ENCODE data around the gene BRD4.

The BRD4 gene

DNA sequence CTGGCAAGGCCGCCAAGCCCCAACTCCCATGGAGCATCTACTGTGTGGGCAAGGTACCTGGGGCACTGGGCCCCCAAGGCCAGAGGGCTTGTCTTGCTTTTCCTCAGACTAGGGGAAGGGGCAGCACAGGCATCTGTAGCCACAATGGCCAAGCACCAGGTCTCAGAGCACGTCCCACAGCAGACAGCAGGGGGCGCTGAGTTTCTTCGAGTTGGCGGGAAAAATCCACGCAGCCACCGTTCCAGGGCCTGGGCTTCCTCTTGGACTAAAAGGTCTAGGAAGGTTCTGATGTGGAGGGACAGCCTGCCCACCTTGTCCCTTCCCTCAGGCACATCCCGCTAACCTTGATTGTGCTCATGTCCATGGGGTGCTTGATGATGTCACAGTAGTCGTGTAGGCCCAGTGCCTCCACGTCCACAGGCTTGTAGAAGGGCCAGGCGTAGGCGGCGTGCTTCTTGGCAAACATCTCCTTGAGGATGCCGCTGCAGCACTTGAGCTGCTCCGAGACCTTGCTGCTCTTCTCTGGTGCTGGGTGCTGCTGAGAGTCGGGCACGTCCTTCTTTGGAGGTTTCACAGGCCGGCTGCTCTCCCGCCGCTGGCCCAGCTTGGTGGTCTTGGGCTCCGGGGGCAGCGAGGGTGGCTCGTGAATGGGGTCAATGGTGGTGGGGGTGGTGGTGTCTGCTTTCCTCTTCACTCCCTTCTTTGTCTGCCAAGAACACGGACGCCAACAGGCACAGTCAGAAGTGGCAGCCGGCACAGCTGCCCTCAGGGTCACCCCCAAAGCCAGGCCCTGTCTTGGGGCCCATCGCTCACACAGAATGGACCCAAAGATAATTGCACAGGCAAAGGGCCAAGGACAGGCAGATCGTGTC lies 68.0 kb downstream of the BRD4 start:
- DNase-seq, result peak; percentile 86

GRCh38 chr19:15263361-15263985 lies 68.9 kb downstream of the BRD4 start:
- DNase-seq, result no peak

DNA sequence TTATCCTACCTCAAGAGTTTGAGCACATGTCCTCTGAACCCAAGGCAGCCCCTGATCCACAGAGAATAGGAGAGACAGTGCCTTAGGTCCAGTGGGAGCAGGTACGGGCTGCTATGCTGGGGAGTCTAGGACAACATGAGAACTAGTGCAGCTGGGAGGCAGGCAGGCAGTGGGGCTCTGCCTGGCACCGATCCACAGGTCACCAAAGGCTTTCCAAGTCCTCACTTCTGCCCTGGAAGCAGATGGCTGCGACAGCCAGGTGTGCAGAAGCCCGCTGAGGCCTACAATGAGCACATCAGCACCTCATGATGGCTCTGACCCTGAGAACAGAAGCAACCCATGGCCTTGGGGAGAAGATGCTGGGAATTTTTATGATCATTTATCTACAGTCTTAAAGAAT lies 70.3 kb downstream of the BRD4 start:
- DNase-seq, result no peak

DNA sequence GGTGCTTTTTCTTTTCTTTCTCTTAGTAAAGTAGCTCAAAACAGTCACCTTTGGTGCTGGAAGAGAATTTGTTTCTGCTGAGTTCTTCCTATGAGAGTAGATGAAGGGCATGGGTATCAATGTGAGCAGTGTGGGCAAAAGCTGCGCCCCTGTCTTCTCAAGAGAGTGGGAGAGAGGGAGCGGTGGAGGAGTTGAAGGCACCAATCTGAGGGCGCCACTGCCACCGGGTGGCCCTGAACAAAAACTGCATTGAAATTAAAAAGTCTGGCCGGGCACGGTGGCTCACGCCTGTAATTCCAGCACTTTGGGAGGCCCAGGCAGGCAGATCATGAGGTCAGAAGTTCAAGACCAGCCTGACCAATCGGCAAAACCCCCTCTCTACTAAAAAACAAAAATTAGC lies 71.4 kb downstream of the BRD4 start:
- DNase-seq, result peak; percentile 49

- DNase-seq, result no peak
These were observed 72.4 kb downstream of the BRD4 start for GRCh38 chr19:15259907-15260306.

GRCh38 chr19:15257782-15258181 lies 74.6 kb downstream of the BRD4 start:
- DNase-seq, result no peak

DNA sequence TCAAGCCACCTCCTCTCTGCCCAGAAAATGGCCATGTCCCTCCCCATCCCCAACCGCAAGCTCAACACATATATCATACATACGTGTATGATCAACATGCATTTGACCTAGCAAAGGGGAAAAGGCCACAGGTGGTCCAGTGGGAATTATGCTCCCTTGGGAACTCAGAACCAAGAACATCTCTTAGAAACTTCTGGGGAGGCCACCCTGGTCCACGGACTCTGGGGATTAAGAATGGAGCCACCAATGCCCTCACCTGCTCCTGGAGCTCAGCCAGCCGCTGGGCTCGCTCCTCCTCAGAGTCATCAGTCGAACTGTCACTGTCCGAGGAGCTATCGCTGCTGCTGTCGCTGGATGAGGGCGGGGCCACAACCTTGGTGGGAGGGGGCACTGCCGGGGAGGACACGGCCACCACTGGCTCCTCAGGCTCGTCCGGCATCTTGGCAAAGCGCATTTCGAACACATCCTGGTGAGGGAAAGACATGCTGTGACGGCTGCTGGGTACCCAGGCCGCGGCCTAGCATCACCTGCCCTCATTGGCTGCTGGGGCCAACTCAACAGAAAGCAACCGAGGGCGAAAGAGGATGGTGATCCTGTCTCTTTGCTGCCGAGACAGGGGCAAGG lies 75.5 kb downstream of the BRD4 start:
- no peak for DNase-seq

DNA sequence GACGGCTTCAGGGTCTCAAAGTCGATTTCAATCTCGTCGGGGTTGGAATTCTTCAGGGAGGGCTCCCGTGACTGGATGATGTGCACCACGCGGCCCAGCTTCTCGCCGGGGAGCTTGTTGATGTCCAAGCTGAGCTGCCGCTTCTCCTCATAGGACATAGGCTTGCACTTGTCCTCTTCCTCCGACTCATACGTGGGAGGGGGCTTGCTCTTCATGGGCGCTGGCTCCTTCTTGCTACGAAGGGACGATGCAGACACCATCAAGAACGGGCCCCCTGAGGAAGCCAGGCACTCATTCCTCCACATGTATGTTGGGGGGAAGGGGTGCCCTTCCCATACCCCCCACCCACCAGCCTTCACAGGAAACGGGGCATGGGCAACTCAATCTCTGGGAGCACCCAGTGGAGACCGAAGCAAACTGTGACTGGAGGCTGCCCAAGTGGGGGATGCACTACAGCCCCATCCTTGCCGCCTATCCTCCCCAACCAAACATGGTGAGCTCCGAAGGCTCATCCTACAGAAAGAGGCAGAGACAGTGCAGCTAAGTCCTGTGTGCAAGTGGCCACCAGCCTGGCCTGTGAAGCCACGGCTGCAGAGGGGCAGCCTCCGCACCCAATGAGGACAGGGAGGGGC lies 76.9 kb downstream of the BRD4 start:
- DNase-seq, result no peak

DNA sequence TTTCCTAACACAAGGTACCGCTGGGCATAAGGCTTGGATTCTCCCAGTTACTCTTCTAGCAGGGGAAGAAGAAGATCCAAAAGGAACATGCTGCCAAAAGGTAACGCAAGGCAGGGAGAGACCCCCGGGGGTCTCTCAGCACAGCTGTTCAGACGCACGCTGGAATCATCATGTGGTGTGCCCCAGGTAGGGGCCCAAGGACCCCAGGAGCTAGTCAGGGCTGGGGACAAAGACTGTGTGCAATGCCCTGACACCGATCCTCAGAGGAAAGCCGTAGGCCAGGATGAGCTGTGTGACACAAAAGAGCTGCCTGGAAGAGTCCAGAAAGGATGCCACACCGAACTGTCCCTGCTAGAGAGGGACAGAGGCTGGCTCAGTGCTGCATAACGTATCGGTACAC lies 77.8 kb downstream of the BRD4 start:
- DNase-seq, result no peak

DNA sequence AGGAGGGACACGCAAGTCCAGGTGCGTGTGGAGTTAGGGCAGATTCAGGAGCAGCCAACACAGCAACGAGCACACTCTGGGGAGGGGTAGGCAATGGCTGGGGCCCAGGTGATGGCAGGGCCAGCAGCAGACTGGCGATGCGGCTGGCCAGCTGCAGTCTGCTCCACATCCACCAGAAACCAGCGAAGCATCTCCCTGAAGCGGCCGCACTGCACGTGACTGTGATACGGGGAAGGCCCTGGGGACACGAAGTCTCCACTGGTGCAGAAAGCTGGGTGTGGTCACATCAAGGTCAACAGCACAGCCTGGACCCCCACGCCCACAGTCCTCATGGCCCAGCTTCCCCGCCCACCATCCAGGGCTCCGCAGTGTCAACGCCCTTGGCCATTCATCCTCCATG lies 78.8 kb downstream of the BRD4 start:
- no peak for DNase-seq

DNA sequence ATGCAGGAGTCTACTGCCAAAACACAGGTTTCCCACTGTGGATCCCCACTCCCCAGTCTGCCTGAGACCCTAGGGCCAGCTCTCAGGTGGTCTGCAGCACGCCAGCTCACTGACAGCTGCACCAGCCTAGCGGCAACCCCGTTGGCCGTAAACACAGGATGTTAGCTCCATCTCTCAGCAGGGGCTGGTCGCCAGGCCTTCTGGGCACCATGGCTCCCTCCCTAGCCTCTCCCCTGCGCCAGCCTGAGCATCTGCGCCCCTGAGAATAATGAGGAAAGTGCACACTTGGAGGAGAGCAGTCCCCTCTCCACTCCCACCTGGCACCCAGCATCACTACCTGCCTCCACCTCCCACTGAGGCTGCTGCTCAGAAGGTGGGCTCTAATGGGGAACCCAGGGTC lies 79.3 kb downstream of the BRD4 start:
- no peak for DNase-seq

- peak; percentile 47 for DNase-seq
These were observed 79.8 kb downstream of the BRD4 start for GRCh38 chr19:15252398-15253018.

GRCh38 chr19:15251749-15252397 lies 80.5 kb downstream of the BRD4 start:
- peak; percentile 28 for DNase-seq

- DNase-seq, result no peak
These were observed 81.2 kb downstream of the BRD4 start for GRCh38 chr19:15251010-15251748.

DNA sequence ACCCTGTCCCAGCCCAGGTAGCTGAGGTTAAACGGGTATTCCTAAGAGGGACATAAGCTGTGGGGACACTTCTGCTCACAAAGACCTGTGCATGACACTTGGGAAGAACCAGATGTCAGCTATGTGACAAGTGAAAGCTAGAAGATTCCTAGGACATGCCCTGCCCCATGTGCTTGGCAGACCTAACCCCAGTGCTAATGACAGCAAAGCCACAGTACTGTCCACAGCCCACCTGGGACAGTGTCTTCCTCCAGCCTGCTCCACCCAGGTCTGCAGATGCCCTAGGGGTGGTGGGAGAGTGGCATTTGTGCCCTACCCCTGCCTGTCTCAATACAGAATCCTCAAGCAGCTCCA lies 81.7 kb downstream of the BRD4 start:
- no peak for DNase-seq

DNA sequence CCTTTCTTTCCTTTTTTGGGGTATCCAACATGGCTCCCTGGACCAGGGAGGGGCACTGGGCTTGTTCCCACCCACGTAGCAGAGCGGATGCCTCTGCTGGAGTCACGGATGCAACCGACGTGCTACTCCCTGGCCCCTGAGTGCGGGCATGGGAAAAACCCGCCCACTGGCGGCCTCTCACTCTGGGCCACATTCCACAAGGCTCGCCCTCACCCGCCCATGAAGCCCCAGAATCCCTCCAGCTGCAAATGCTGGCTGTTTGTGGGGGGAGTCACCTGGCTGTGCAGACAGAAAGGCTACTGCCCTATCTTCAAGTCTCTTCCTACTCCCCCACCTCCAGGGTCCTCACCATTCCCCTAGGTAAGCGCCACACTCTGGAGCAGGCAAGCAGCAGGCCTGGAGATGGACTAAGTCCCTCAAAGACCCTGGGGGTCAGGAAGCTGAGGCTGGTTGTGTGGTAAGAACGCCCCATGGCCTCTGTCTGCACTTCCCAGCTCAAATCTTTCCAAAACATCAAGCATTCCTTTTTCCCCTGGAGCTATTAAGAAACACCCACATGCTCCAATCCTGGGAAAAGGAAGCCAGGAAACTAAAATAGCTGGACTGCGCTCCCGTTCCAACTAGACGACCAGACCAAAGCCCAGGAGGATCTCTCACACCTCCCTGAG lies 82.2 kb downstream of the BRD4 start:
- DNase-seq, result no peak

DNA sequence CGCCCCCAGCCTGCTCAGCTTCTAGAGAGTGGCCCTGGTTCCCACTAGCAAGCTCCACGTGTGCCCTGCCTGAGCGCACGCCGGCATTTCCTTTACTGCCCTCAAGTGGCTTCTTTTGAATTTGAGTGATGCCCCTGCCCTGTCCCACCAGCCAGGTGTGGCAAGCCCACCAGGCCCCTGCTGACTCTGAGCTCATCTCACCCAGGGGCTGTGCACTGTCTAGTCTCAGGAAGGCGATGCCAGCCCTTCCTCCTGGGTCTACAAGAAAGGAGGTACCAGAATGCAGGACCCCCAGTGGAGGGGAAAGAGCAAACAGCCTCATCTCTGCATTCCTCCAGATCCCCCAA lies 82.8 kb downstream of the BRD4 start:
- no peak for DNase-seq

DNA sequence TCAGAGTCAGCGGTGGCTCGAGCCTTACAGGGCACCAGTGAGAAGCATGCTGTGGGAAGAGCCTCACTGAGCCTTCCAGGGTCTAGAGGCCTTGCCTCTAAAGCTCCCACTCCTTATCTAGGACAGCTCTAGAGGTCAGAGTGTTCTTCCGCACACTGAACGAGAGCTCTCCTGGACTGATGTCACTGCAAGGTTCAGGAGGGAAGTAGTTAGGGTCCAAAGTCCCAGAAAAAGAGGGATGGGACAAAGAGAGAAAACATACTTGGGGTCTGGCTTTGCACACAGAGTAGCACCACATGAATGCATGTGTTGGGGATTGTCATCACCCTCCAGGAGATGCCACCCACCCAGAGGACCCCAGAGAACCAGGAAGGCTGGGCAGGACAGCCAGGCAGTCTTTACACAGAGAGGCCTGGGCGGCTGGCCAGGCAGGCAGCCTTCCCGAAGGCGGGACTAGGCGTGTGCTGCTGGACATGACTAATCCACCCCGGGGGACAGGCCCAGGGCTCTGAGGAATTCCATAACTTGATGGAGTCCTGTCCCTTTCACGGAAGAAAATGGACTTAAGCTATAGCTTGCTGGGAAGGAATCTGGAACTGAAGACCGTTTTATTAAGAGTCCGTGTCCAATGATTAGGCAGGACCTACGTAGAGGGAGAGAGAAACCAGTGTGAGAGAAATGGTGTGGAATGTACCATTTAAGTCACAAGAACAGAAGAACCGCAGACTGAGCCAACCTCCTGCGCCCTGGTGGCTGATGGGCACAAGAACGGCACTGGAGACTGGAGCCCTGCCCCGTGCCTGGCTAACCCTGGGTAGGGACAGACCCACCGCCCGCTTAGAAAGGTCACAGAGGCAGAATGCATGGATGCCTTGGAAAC lies 83.5 kb downstream of the BRD4 start:
- no peak for DNase-seq

- no peak for DNase-seq
These were observed 84.2 kb downstream of the BRD4 start for GRCh38 chr19:15248106-15248505.

Data from hematopoietic multipotent progenitor cell treated with erythropoietin and hydrocortisone succinate and interleukin-3 and kit ligand, for 6 days (in vitro differentiated cells).